ENCODE results near the gene RNU7-1. TPM values are rescaled to one million over a fixed set of nuclear protein-coding genes. Genes with fewer than 3 reads are reported as not detected.

The RNU7-1 gene
- total RNA-seq, 1 donor from 2014 or later = not detected

DNA sequence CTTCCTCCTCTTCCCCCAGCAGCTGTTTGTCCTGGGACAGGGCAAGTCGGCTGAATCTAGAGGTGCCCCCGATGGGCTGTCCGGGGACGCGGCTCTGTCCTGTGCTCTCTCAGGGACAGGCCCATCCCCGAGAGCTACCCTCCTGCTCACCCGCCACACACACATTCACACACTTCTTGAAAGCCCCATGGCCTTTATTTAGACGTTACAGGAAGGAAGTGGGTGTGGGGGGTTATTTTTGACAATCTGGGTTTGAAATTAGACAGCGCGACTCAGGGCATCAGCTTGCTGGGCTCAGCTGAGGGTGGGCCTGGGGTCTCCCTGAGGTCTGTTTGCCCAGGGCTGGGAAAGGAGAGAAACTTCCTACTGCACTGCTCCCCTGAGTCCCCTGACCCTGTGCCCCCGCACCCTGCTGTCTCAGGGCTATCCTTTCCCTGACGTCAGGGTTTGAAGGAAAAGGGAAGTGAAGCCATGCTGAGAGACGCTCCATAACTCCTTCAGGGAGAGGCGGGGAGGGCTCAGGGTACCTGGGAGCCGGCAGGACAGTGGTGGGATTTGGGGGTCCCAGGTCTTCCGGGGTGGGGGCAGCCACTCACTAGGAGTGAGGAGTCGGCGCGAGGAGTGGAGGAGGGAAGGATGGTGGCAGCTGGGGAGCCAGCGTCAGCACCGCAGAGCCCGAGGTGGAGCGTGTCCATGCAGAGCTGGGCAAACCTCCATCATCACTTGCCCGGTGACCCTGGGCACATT, 15.6 kb downstream of the RNU7-1 start:
- DNase-seq (ENCODE audit: low spot score in 2 of 2) = peak in 1 of 2 donors; percentile 72
- intact Hi-C loops (cut with DNase I) = no loop called here

DNA sequence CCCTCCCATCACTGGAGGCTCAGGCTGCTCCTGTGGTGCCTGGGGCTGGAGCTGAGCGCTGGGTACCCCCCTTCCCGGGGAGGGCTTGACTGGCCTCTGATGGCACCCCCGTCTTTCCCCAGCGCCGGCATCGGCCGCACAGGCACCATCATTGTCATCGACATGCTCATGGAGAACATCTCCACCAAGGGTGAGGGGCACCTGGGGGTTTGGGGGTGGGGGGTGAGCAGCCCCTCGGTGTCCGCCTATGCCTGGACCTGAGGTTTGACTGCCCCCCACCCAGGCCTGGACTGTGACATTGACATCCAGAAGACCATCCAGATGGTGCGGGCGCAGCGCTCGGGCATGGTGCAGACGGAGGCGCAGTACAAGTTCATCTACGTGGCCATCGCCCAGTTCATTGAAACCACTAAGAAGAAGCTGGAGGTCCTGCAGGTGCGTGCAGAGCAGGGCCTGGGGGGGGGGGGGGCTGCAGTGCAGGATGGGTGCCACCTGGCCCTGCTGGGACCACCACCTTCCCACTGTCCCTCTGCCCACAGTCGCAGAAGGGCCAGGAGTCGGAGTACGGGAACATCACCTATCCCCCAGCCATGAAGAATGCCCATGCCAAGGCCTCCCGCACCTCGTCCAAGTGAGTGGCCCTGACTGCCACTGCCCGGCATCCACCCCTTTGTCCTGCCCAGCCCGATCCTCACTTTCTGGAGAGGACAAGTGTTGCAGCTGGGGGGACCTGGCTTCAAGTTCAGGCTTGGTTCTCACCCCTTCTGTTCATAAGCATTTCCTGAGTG, 16.4 kb downstream of the RNU7-1 start:
- Histone ChIP-seq H3K27ac (peak overlapping the region in 1 of 2 donors; percentile 53), H3K4me3 (no peak overlapping the region), H3K9me3 (no peaks in the 10 kb centered on the region), H3K27me3 (no peaks in the 10 kb centered on the region), H3K4me1 (peaks cover 0 to 10% of the 10 kb centered on the region in 2 donors), H3K36me3 (no peaks in the 10 kb centered on the region)
- intact Hi-C loops (cut with DNase I) = no loop called here
- peak in 1 of 2 donors; percentile 60 for DNase-seq (ENCODE audit: low spot score in 2 of 2)
- TF ChIP-seq, protein P1, sequence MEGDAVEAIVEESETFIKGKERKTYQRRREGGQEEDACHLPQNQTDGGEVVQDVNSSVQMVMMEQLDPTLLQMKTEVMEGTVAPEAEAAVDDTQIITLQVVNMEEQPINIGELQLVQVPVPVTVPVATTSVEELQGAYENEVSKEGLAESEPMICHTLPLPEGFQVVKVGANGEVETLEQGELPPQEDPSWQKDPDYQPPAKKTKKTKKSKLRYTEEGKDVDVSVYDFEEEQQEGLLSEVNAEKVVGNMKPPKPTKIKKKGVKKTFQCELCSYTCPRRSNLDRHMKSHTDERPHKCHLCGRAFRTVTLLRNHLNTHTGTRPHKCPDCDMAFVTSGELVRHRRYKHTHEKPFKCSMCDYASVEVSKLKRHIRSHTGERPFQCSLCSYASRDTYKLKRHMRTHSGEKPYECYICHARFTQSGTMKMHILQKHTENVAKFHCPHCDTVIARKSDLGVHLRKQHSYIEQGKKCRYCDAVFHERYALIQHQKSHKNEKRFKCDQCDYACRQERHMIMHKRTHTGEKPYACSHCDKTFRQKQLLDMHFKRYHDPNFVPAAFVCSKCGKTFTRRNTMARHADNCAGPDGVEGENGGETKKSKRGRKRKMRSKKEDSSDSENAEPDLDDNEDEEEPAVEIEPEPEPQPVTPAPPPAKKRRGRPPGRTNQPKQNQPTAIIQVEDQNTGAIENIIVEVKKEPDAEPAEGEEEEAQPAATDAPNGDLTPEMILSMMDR (IDR thresholded peaks at IDR 0.05) = no peak

More for the DNA sequence above, 15.6 kb downstream of the RNU7-1 start:
- Histone ChIP-seq H3K27ac (peak overlapping the region; percentile 14 to 53), H3K9me3 (no peaks in the 10 kb centered on the region), H3K27me3 (no peaks in the 10 kb centered on the region), H3K4me1 (peaks cover 0 to 7% of the 10 kb centered on the region in 2 donors), H3K36me3 (no peaks in the 10 kb centered on the region), H3K4me3 (no peak overlapping the region)
- TF ChIP-seq, protein P1 (IDR thresholded peaks at IDR 0.05) = no peak

DNA sequence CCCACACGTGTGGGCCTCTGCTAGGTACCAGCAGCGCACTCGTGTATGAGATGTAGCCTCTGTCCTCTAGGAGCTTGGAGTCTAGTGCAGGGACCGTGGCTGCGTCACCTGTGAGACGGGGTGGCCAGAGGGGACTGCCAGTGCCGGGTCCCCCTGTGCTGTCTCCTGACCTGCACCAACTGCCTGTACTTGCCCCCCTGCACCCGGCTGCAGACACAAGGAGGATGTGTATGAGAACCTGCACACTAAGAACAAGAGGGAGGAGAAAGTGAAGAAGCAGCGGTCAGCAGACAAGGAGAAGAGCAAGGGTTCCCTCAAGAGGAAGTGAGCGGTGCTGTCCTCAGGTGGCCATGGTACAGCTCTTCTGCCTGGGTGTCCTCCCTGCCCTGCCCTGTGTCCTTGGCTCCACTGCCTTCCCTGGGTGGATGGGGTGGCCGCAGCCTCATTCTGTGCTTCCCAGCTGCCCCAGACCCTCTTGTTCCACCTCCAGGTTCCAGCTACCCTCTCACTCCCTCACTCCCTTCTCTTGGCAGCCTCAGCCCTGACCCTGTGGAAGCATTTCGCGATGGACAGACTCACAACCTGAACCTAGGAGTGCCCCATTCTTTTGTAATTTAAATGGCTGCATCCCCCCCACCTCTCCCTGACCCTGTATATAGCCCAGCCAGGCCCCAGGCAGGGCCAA, 17.1 kb downstream of the RNU7-1 start:
- intact Hi-C loops (cut with DNase I) = no loop called here
- peak in 1 of 2 donors; percentile 62 for DNase-seq (ENCODE audit: low spot score in 2 of 2)
- TF ChIP-seq, protein P1 (IDR thresholded peaks at IDR 0.05) = no peak
- Histone ChIP-seq H3K27ac (peak overlapping the region; percentile 38 to 64), H3K4me3 (peak overlapping the region in 1 of 2 donors; percentile 22), H3K9me3 (no peaks in the 10 kb centered on the region), H3K36me3 (peaks cover 6 to 7% of the 10 kb centered on the region in 2 donors), H3K4me1 (peaks cover 0 to 10% of the 10 kb centered on the region in 2 donors), H3K27me3 (no peaks in the 10 kb centered on the region)

DNA sequence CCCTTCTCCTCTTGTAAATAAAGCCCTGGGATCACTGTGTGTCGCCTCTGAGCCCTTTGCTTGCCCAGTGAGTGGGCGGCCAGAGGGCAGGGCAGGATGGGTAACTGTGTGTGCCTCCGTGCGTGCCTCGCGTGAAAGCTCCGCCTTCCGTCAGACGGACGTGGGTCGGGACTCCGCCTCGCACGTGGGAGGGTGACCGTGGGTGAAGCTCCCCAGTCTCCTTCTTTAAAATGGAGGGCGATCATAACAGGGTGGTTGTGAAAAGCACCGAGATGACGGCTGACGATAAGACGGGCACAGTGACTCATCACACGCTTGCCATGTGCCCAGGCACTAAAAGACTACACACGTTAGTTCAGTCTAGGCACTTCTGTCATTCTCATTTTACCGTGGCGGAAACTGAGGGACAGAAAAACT, 17.7 kb downstream of the RNU7-1 start:
- Histone ChIP-seq H3K4me1 (peaks cover 0 to 10% of the 10 kb centered on the region in 2 donors), H3K36me3 (peaks cover 11 to 12% of the 10 kb centered on the region in 2 donors), H3K9me3 (no peaks in the 10 kb centered on the region), H3K4me3 (peak overlapping the region in 1 of 2 donors; percentile 30), H3K27me3 (no peaks in the 10 kb centered on the region), H3K27ac (peak overlapping the region; percentile 38 to 64)
- TF ChIP-seq, protein P1 (IDR thresholded peaks at IDR 0.05) = no peak
- peak in 1 of 2 donors; percentile 75 for DNase-seq (ENCODE audit: low spot score in 2 of 2)
- intact Hi-C loops (cut with DNase I) = no loop called here

DNA sequence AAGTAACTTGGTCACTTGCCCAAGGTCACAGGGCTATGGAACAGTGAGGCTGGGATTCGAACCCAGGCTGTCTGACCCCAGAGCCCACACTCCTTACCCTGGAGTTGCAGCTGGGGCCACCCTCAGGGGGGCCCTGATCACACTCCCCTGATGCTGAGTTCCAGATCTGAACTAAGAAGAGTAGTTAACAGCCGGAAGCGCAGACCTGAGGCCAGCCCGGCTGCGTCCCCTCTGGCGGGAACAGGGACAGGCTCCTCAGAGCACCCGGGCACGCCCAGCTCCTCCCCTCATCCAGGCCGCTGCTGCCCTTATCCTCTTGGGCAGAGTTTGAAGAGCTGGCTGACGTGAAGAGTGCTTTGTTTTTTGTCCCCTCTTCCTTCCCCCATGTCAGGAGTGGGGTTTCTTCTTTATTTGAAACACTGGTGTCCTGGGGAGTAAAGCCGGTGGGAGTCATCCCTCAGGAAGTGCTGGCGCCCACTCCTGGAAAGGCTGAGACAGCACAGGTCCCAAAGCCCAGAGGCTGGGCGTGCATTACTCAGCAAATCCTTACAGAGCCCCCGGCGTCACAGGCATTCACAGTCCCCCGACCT, 18.2 kb downstream of the RNU7-1 start:
- Histone ChIP-seq H3K4me3 (peak overlapping the region in 1 of 2 donors; percentile 30), H3K27ac (peak overlapping the region; percentile 38 to 64), H3K4me1 (peaks cover 0 to 10% of the 10 kb centered on the region in 2 donors), H3K9me3 (no peaks in the 10 kb centered on the region), H3K36me3 (peaks cover 16 to 17% of the 10 kb centered on the region in 2 donors), H3K27me3 (no peaks in the 10 kb centered on the region)
- TF ChIP-seq, protein P1 (IDR thresholded peaks at IDR 0.05) = peak in 2 of 3 experiments; percentile 4 to 22
- DNase-seq (ENCODE audit: low spot score in 2 of 2) = peak in 1 of 2 donors; percentile 79
- intact Hi-C loops (cut with DNase I) = no loop called here
